AG09309 (cell line): ENCODE measurements around the gene LAMA1.
"Not testable (repeated sequence)": the region's sequence is repeated elsewhere in the genome, so short reads cannot be mapped to it uniquely, and the experiment has no call there.

Experiments
- DNase-seq: peaks from one replicate; pipeline ENCODE4 v3.0.0-alpha.2; 2010; ENCODE audit warnings: low read depth
- H3K4me3 ChIP-seq: 2 replicates; pipeline ENCODE4 v1.5.1; 2011; ENCODE audit warnings: mild to moderate bottlenecking, low read depth, low read length, moderate library complexity; ENCODE audit not compliant: control insufficient read depth
- TF ChIP-seq, protein P1 (sequence below): IDR thresholded peaks from 2 replicates; pipeline ENCODE4 v1.5.1; 2011; ENCODE audit warnings: mild to moderate bottlenecking, low read depth, low read length, inconsistent platforms; ENCODE audit not compliant: insufficient read depth, control insufficient read depth; ENCODE audit errors: missing control alignments

Gene LAMA1

DNA sequence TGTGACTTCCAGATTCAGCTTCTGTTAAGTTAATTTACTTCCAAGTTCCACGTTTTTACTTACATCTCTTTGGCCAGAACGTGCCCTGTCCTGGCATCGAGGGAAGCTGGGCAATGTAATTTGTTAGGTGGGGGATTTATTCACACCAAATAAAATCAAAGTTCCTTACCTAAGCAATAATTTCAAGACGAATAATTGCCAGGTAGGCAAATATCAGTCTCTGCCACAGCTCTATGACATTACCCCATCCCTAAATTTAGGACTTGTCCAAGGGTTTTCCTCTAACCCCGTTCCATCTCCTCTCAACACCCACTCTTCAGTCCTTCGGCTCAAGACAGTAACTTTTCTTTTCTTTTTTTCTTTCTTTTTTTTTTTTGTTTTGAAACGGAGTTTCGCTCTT lies 38.3 kb upstream of the LAMA1 start:
- TF ChIP-seq, protein P1, sequence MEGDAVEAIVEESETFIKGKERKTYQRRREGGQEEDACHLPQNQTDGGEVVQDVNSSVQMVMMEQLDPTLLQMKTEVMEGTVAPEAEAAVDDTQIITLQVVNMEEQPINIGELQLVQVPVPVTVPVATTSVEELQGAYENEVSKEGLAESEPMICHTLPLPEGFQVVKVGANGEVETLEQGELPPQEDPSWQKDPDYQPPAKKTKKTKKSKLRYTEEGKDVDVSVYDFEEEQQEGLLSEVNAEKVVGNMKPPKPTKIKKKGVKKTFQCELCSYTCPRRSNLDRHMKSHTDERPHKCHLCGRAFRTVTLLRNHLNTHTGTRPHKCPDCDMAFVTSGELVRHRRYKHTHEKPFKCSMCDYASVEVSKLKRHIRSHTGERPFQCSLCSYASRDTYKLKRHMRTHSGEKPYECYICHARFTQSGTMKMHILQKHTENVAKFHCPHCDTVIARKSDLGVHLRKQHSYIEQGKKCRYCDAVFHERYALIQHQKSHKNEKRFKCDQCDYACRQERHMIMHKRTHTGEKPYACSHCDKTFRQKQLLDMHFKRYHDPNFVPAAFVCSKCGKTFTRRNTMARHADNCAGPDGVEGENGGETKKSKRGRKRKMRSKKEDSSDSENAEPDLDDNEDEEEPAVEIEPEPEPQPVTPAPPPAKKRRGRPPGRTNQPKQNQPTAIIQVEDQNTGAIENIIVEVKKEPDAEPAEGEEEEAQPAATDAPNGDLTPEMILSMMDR, result no peak
- no peak overlapping the region for H3K4me3 ChIP-seq
- DNase-seq, result no peak

DNA sequence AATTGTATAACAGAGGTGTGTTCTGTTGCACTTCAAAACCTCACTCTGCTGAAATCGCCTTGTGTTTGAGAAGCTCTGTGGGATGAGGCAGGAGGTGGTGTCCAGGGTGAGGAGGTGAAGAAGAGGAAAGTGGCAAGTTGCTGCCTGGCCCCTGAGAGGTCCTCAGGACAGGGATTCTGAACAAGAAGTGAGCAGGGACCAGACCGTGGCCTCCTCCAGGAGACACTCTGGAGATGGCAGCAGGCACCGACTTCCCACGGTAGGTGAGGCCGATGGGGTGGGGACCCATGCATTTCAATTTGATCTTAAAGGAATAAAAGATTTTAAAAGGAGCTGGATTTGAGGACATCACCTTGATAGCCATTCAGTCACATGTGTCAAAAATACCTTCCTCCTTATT lies 37.5 kb upstream of the LAMA1 start:
- TF ChIP-seq, protein P1, result no peak
- no peak for DNase-seq
- H3K4me3 ChIP-seq, result no peak overlapping the region

DNA sequence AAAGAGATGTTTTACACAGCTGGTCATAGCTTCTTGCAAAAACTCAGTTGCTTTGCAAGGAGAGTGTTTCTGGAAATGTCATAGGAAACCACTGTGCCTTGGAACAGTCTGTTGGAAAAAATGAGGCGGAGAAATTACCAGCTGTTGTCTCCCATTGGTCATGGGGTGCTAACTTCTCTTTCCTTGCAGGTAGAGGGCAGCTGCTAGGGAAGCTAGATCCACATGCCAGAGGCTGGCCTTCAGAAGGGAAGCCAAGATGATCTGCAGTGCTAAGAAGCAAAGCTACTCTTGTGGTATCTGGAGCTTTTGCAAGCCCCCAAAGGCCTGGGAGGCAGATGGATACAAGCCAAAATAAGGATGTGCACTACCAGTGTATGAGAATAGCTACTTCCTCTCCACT lies 34.8 kb upstream of the LAMA1 start:
- DNase-seq, result no peak
- TF ChIP-seq, protein P1, result no peak
- no peak overlapping the region for H3K4me3 ChIP-seq

DNA sequence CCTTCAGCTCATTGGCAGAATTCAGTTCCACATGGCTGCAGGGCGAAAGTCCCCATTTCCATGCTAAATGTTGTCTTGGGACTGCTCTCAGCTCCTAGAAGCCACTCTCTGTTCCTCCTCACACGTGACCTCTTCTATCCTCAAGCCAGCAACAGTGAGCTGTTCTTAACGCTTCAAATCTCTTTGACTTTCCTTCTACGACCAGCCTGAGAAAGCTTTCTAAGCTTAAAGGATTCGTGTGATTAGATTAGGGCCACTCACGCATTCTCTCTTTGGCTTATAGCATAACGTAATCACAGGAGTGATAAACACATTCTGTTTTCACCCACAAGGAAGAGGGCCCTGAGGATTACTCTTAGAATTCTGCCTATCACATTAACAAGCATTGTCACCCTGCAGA lies 29.8 kb upstream of the LAMA1 start:
- no peak for DNase-seq
- TF ChIP-seq, protein P1, result no peak
- no peak overlapping the region for H3K4me3 ChIP-seq

DNA sequence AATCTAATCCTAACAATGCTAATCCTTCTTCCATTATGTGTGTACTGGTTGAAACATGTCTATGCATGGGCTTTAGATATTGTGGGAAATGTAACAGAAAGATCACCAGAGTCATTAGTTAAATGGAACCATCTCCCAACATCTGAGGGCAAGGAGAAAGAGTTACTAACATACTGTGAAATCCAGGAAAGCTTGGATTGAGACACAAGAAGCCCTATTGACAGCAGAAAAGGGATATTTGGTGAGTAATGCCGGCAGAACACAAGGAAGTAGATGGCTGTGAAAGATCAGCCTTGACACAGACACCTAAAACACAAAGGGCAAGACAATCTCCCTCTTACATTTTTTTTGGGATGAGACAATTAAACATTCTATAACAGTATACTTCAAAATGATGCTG lies 28.5 kb upstream of the LAMA1 start:
- no peak for DNase-seq
- no peak overlapping the region for H3K4me3 ChIP-seq
- TF ChIP-seq, protein P1, result no peak

DNA sequence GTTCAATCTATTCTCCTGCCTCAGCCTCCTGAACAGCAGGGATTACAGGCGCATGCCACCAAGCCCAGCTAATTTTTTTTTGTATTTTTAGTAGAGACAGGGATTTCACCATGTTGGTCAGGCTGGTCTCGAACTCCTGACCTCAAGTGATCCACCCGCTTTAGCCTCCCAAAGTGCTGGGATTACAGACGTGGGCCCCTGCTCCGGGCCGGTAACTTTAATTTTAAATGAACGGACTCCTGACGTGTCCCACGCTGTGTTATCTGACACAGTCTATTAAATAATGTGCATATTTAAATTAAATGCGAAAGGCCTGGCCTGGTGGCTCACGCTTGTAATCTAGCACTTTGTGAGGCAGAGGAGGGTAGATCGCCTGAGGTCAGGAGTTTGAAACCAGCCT lies 27.3 kb upstream of the LAMA1 start:
- not testable (repeated sequence) for DNase-seq, H3K4me3 ChIP-seq

DNA sequence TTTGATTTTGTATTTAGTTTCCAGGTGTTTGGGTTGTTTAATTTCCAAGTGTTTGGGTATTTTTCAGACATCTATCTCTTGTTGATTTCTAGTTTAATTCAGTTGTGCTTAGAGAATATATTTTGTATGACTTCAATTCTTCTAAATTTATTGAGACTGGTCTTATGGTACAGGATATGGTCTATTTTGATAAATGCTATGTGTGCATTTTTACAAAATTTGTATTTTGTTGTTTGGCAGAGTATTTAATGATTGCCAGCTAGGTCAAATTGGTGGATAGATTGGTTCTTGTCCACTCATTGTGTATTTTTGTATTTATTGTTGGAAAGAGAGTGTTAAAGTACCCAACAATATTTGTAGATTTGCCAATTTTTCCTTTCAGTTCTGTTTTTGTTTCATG lies 23.7 kb upstream of the LAMA1 start:
- DNase-seq, result no peak
- TF ChIP-seq, protein P1, result no peak

DNA sequence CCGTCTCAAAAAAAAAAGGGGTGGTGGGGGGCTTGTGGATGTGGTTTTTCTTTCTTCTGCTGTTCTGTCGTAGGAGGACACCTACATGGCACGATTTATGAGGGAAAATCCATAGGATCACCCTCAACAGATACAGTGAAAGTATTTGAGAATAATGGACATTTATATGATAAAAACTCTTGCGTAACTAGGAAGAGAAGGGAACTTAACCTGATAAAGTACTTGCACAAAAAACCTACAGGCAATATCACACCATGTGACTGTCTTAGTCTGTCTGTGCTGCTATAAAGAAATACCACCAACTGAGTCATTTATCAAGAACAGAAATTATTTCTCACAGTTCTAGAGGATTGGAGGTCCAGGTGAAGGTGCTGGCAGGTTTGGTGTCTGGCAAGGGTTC lies 21.8 kb upstream of the LAMA1 start:
- TF ChIP-seq, protein P1, result no peak
- DNase-seq, result no peak
- no peak overlapping the region for H3K4me3 ChIP-seq

More for the DNA sequence above, 23.7 kb upstream of the LAMA1 start:
- no peak overlapping the region for H3K4me3 ChIP-seq
